ENCODE results near the gene SHROOM3. TPM values are rescaled to one million over a fixed set of nuclear protein-coding genes. Genes with fewer than 3 reads are reported as not detected.

SHROOM3 gene
- total and polyA plus RNA-seq, 4 donors: 14.4 to 75.1 (median 47.3) TPM

DNA sequence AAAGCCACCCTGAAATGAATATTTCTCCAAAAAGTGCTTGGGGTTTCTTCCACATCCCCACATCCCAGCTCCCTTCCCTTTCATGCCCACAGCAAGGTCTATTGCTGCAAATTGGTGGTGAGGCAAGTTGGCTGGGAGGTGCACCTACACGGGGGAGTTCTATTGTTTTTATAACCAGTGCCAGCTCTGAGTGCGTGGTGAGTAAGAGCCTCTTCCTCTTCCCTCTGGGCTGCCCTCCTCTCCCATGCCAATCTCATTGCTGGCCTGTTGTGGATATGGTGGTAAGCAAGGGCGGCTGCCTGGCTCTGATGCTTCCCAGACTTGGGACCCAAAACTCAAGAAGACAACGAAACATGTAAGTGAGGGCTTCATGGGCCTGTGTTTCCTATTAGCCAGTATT lies 204.3 kb downstream of the SHROOM3 start:
- Histone ChIP-seq H3K9me3 (ENCODE audit: control insufficient read depth in 4 of 4, insufficient read depth in 3 of 4, low read length in 3 of 4) (no peaks in the 10 kb centered on the region), H3K9ac (ENCODE audit: insufficient read depth in 1 of 2, low read length in 2 of 2) (no peak overlapping the region), H3K27me3 (ENCODE audit: control insufficient read depth in 3 of 3, insufficient read depth in 3 of 3, low read length in 2 of 3) (no peaks in the 10 kb centered on the region), H3K4me1 (ENCODE audit: control insufficient read depth in 5 of 5, insufficient read depth in 5 of 5, low read length in 5 of 5) (peaks cover 0 to 10% (median 3%) of the 10 kb centered on the region in 5 donors), H3K27ac (ENCODE audit: low read depth in 1 of 2, low read length in 1 of 2) (peak overlapping the region in 1 of 2 donors; percentile 63), H3K36me3 (ENCODE audit: control insufficient read depth in 4 of 4, insufficient read depth in 4 of 4, low read length in 4 of 4) (no peaks in the 10 kb centered on the region), H3K4me3 (no peak overlapping the region)
- ATAC-seq (ENCODE audit: insufficient read depth, low FRiP score) (peak; percentile 32), DNase-seq (no peak)
- TF ChIP-seq, protein P1, sequence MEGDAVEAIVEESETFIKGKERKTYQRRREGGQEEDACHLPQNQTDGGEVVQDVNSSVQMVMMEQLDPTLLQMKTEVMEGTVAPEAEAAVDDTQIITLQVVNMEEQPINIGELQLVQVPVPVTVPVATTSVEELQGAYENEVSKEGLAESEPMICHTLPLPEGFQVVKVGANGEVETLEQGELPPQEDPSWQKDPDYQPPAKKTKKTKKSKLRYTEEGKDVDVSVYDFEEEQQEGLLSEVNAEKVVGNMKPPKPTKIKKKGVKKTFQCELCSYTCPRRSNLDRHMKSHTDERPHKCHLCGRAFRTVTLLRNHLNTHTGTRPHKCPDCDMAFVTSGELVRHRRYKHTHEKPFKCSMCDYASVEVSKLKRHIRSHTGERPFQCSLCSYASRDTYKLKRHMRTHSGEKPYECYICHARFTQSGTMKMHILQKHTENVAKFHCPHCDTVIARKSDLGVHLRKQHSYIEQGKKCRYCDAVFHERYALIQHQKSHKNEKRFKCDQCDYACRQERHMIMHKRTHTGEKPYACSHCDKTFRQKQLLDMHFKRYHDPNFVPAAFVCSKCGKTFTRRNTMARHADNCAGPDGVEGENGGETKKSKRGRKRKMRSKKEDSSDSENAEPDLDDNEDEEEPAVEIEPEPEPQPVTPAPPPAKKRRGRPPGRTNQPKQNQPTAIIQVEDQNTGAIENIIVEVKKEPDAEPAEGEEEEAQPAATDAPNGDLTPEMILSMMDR (IDR thresholded peaks at IDR 0.05; ENCODE audit: control extremely low read depth, extremely low read depth): no peak
- WGBS, 2 donors: 58 to 66% methylated on average over 4 of the region's 4 CpGs

DNA sequence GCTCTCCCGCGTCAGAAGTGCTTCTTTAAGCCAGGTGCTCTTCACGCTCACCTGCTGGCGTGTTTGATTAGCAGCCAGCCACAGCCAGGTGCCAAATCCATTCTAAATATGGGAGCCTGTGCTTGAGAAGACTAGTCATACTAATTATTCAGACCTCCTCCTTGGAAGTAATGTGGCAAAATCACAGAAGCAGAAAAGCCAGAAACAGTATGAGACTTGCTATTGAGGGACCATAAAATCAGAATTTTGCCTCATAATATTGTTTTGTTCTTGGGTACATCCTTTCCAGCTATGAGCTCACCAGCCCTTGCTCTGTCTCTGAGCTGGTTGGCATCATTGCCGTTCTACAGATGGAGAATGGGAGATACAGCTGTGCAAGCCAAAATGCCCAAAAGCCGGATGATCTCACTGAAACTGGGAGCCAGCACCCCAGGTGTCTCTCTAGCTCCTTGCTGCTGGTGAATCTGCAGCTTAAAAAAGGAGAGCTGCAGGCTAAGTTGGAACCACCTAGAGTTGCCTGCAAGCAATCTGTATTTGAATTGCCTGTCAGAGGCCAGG lies 205.4 kb downstream of the SHROOM3 start:
- no peak overlapping the region for H3K4me3 ChIP-seq
- peak overlapping the region in 1 of 2 donors; percentile 85 for H3K27ac ChIP-seq (ENCODE audit: low read depth in 1 of 2, low read length in 1 of 2)
- no peak overlapping the region for H3K9ac ChIP-seq (ENCODE audit: insufficient read depth in 1 of 2, low read length in 2 of 2)
- H3K36me3 ChIP-seq (ENCODE audit: control insufficient read depth in 4 of 4, insufficient read depth in 4 of 4, low read length in 4 of 4): no peaks in the 10 kb centered on the region
- ATAC-seq (ENCODE audit: insufficient read depth, low FRiP score): no peak
- TF ChIP-seq, protein P1 (IDR thresholded peaks at IDR 0.05; ENCODE audit: control extremely low read depth, extremely low read depth): no peak
- peak; percentile 14 to 46 (median 29) for DNase-seq
- WGBS, 2 donors: 70 to 90% methylated on average over 6 of the region's 6 CpGs
- peaks cover 0 to 9% (median 3%) of the 10 kb centered on the region in 5 donors for H3K4me1 ChIP-seq (ENCODE audit: control insufficient read depth in 5 of 5, insufficient read depth in 5 of 5, low read length in 5 of 5)
- no peaks in the 10 kb centered on the region for H3K27me3 ChIP-seq (ENCODE audit: control insufficient read depth in 3 of 3, insufficient read depth in 3 of 3, low read length in 2 of 3)
- H3K9me3 ChIP-seq (ENCODE audit: control insufficient read depth in 4 of 4, insufficient read depth in 3 of 4, low read length in 3 of 4): no peaks in the 10 kb centered on the region

- Histone ChIP-seq H3K9ac (ENCODE audit: insufficient read depth in 1 of 2, low read length in 2 of 2) (no peak overlapping the region), H3K4me3 (no peak overlapping the region), H3K27me3 (ENCODE audit: control insufficient read depth in 3 of 3, insufficient read depth in 3 of 3, low read length in 2 of 3) (no peaks in the 10 kb centered on the region), H3K4me1 (ENCODE audit: control insufficient read depth in 5 of 5, insufficient read depth in 5 of 5, low read length in 5 of 5) (peaks cover 0 to 9% (median 3%) of the 10 kb centered on the region in 5 donors), H3K9me3 (ENCODE audit: control insufficient read depth in 4 of 4, insufficient read depth in 3 of 4, low read length in 3 of 4) (no peaks in the 10 kb centered on the region), H3K27ac (ENCODE audit: low read depth in 1 of 2, low read length in 1 of 2) (no peak overlapping the region), H3K36me3 (ENCODE audit: control insufficient read depth in 4 of 4, insufficient read depth in 4 of 4, low read length in 4 of 4) (no peaks in the 10 kb centered on the region)
- TF ChIP-seq, protein P1 (IDR thresholded peaks at IDR 0.05; ENCODE audit: control extremely low read depth, extremely low read depth): no peak
- ATAC-seq (ENCODE audit: insufficient read depth, low FRiP score) (no peak), DNase-seq (no peak)
- 73 to 79% methylated on average over 4 of the region's 4 CpGs for WGBS, 2 donors
These were observed 206.3 kb downstream of the SHROOM3 start for GRCh38 chr4:76641351-76641750.

DNA sequence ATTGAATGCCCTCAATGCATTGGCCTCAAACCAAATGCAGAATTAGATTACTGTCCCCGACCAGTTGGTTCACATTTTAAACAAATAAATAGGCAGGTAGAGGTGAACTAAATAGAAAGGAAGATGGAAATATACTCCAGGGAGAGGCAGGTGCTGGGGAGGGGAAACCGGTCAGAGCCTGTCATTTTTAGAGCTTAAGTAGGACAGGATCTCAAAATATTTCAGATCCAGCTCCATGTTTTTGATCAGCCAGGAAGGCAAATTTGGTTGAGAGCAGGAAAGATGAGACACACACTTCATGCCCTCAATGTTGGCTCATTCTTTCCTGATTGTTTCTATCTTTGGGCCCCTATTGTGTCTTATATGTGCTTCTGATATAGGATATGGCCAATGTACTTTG lies 206.7 kb downstream of the SHROOM3 start:
- H3K27me3 ChIP-seq (ENCODE audit: control insufficient read depth in 3 of 3, insufficient read depth in 3 of 3, low read length in 2 of 3): no peaks in the 10 kb centered on the region
- peaks cover 0 to 9% (median 3%) of the 10 kb centered on the region in 5 donors for H3K4me1 ChIP-seq (ENCODE audit: control insufficient read depth in 5 of 5, insufficient read depth in 5 of 5, low read length in 5 of 5)
- WGBS, 2 donors: 70 to 78% methylated on average over 2 of the region's 2 CpGs
- no peaks in the 10 kb centered on the region for H3K9me3 ChIP-seq (ENCODE audit: control insufficient read depth in 4 of 4, insufficient read depth in 3 of 4, low read length in 3 of 4)
- H3K27ac ChIP-seq (ENCODE audit: low read depth in 1 of 2, low read length in 1 of 2): no peak overlapping the region
- TF ChIP-seq, protein P1 (IDR thresholded peaks at IDR 0.05; ENCODE audit: control extremely low read depth, extremely low read depth): no peak
- DNase-seq (no peak), ATAC-seq (ENCODE audit: insufficient read depth, low FRiP score) (no peak)
- H3K9ac ChIP-seq (ENCODE audit: insufficient read depth in 1 of 2, low read length in 2 of 2): no peak overlapping the region
- no peaks in the 10 kb centered on the region for H3K36me3 ChIP-seq (ENCODE audit: control insufficient read depth in 4 of 4, insufficient read depth in 4 of 4, low read length in 4 of 4)
- H3K4me3 ChIP-seq: no peak overlapping the region
